ENCODE data around the gene NHS.

Gene NHS

DNA sequence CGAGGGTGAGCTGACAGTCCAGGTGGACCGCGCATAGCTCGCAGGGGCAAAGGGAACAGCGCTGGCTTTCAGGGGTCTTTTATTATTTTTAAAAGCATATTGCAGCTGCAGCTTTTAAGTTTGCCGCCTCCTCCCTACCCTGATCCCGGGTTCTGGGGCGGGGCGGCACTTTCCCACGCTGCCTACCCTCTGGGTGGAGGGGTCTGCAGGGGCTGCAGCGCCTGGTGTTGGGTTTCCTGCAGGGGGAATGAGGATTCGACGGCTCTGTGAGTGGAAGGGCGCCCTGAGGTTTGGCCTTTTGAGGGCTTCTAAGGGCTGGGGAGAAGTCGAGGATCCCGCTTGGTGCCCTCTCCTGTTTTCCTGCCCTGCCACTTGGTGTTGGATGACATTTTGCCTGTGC lies 281.6 kb downstream of the NHS start:
- DNase-seq (ENCODE audit: low read depth in 2 of 2, low spot score in 1 of 2), result no peak

DNA sequence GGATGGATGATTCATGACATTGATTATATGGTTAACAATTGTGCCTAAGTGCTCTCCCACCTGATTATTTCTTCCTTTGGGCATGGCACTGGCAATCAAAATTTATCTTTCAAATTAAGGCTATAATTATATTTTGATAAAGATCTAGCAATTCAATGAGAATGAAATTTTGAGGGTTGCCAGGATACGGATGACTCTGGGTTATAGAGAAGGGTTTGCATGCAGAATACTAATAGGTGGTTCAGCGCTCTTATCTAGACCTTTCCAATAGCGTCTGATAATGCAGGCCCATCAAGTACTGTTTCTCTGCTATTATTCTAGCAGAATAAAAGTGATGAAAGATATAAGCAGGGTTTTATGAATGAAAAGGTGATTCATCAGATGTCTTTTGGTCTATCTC lies 287.4 kb downstream of the NHS start:
- no peak for DNase-seq (ENCODE audit: low read depth in 2 of 2, low spot score in 1 of 2)

DNA sequence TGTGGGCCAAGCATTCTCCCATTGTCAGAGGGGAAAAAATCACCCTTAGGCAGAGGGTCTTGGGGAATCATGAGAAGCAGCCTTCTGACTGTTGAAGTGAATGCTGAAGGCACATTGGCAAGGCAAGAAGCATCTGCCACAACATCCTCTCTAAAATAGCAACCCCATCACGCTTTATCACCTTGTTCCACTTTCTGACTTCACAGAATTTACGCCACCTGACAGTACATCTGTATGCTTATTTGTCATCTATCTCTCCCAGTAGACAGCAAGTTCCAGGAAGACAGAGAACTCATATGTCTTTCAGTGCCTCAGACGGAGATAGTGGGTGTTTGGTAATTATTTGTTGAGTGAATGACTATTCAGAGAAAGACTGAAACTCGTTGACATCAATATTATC lies 293.9 kb downstream of the NHS start:
- no peak for DNase-seq (ENCODE audit: low read depth in 2 of 2, low spot score in 1 of 2)

DNA sequence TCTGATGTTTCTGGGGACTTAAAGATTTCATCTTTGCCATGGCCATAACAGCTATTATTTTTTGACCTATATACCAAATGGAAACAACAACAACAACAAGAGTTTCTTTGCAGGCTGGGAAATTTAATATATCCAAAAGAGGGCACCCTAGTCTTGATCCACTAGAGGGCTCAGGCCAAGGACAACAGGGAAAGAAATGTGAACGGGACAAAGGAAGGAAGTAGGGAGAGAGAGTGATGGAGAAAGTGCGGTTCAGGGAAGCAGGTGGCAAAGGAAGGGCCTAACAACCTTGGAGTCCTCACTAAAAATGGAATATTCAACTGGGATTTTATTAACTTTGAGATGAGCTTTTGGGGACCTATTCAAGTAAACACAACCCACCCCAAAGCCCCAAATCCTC lies 294.5 kb downstream of the NHS start:
- no peak for DNase-seq (ENCODE audit: low read depth in 2 of 2, low spot score in 1 of 2)

DNA sequence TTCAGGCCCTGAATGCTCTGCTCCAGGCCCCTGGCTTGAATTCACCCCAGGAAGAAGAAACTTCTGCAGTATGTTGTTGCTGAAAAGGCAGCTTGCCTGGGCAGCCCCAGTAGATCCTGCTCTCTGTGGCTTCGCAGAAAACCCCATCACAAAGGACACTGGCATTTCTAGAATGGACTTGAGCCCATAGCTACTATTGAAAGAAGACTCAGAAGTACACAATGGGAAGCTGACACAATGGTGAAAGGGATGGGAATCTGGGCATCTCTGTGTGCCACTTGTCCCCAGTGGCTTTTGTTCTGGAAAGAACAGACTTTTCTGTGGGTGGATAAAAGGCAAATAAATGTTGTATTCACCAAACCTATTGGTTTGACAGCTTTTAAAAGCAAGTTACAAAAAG lies 294.9 kb downstream of the NHS start:
- DNase-seq (ENCODE audit: low read depth in 2 of 2, low spot score in 1 of 2), result no peak

DNA sequence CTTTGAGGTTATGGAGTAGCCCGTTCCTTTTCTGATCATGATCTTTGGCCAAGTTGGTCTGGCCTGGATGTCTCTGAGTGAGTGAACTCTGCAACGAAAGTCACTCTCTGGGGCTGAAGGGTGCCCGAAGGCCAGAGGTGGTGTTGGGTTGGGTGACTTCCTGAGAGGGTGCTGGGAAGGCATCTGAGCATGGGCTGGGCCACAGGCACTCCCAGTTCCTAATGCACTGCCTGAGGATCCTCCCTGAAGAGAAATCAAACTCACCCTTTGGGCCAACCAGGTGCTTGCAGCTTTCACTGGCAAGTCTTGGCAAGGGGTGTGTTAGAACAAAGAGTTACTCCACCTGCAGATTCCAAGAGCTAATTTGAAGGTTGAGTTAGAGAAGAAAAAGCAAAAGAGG lies 295.9 kb downstream of the NHS start:
- no peak for DNase-seq (ENCODE audit: low read depth in 2 of 2, low spot score in 1 of 2)

DNA sequence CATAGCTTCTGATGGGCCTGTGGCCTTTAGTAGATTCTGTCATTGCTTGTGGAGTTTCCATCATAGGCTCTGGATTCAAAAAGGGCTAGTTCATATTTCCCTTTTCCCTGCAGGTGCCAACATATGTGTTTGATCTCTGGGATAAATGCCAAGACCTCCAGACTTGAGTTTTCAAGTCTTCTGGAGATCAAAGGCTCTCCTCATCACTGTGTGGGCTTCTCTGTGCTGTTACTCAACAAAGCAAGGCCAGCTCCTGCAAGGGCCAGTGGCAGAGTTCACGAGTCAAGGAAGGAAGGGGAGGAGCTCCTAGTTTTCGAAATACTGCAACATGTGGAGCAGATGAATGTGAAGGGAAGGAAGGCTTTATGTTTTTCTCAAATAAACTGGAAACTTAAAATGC lies 299.6 kb downstream of the NHS start:
- DNase-seq (ENCODE audit: low read depth in 2 of 2, low spot score in 1 of 2), result no peak

DNA sequence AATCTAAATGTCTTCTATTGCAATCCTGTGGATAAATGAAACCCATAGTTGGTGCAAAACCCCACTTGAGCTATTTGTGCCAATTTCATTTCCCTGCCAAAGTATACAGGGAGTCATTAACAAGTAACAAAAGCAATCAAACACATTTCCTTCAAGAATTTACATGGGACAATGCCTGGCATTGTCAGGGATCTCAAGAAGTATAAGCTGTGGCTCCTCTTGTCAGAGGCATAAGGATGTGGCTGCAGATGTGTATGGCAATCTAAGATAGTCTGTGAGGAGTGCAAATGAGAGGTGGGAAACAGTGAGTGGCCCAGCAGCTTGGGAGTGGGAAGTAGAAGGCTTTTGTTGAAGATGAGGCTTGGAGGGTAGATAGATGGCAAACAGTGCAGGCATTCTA lies 304.3 kb downstream of the NHS start:
- DNase-seq (ENCODE audit: low read depth in 2 of 2, low spot score in 1 of 2), result no peak

DNA sequence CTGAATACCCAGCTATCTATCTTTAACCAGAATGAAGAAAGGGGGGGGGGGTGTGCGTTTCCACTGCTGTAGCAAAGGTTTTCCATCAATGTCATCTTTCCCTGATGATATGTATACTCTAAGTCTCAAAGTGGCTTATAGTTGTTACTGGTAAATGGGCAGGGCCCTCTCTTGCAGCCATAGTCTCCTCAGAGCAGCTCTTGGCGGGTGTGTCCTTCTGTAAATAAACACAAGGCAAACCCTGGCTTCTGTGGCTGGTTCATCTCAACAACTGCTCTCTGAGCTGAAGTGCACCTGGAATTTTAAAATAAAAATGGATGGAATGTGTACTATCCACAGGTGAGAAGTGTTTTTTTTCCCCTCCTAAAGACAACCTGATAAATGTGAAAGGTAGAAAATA lies 304.8 kb downstream of the NHS start:
- DNase-seq (ENCODE audit: low read depth in 2 of 2, low spot score in 1 of 2), result no peak

DNA sequence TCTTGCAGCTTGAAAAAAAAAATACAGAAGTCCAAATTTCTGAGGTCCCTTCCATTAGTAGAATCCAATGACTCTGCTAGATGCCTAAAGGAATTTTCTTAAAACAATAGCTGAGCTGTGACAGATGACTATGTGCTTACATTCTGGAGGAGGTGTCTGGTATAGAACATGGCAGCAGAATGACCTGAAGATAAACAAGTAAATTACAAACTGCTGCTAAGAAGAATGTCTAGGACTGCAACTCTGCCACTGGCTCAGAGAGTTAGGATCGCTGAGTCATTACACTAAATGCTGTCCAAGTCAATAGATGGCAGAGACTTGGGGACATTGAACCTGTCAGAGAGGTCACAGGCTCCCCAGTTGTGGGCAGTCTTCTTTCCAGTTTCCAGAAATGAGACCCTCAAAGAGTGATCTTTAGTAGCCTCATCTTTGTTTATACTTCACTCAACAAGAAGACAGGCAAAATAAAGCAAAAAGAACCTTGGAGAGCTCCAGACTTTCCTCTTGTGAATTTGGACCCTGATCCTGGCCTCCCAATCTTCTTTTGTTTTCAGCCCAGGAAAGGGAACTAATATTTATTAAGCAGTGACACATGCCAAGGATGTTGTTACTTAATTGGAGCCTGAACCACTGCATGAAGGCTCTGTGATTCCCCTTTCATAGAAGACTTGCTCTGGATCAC lies 305.9 kb downstream of the NHS start:
- no peak for DNase-seq (ENCODE audit: low read depth in 2 of 2, low spot score in 1 of 2)

DNA sequence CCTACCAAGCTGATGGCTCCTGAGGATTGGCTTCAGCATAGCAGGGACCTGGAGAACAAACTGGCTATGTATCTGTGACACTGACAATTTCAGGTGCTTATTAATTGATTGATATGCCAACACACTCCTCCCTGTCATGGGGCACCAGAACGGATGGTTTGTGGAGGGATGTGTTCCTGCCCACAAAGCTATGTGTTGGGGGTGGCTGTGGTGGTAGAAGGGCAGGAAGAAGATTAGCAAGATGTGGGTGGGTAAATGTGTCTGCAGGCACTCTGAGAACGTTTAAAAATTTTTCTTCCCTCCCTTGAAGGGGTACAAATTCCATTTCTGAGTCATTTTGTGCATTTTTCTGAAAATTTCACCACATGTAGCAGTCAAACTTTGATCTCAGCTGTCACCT lies 307.3 kb downstream of the NHS start:
- DNase-seq (ENCODE audit: low read depth in 2 of 2, low spot score in 1 of 2), result no peak

DNA sequence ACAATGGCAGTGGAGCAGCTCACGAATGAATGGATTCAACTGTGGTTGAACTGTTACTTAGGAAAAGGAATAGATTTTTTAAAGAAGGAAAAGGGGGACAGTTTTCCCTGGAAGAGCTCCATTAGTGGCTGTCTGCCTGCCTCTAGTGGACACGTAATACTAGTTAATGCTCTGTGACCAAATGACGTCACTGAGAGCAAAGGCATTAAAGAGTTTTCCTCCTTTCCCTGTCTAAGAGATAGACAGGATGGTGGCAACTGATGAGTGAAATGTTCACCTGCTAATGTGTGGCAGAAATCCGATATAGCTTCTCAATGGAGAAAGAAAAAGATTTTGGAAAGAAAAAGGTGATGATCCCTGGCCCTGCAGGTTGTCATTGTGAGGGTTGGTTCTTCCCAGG lies 310.0 kb downstream of the NHS start:
- DNase-seq (ENCODE audit: low read depth in 2 of 2, low spot score in 1 of 2), result no peak

DNA sequence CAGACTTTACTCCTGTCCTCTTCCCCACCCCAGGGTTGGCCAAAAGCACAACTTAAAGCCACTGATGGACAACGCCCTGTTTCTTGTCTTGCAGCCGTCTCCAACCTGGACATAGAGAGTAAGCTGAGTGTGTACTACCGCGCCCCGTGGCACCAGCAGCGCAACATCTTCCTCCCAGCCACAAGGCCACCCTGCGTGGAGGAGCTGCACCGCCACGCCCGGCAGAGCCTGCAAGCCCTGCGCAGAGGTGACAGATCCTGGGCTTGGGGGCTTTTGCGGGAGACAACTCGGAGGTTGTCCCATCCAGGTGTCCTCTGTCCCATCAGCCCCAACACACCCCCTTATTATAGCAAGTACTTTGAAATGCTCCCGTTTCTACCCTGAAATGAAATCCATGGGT lies 312.6 kb downstream of the NHS start:
- no peak for DNase-seq (ENCODE audit: low read depth in 2 of 2, low spot score in 1 of 2)

DNA sequence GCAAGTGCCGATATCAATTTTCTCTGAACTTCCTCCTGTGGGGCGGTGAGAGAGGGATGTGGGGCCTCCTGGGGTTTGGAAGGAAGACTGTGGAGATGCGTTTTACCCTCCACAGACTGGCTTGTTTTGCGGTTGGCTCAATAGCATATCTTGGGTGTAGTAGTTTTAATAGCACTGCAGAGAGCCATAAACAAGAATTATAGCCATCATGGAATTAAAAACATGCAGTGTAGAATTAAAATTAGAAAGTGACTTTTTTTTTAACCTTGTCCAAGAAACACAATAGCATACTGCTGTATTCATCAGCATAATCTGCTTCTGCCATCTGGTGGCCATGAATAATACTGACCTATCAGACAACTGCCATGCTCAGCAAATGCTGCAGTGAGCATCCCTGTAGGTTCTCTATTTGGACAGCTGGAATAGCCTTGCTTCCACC lies 315.0 kb downstream of the NHS start:
- no peak for DNase-seq (ENCODE audit: low read depth in 2 of 2, low spot score in 1 of 2)

DNA sequence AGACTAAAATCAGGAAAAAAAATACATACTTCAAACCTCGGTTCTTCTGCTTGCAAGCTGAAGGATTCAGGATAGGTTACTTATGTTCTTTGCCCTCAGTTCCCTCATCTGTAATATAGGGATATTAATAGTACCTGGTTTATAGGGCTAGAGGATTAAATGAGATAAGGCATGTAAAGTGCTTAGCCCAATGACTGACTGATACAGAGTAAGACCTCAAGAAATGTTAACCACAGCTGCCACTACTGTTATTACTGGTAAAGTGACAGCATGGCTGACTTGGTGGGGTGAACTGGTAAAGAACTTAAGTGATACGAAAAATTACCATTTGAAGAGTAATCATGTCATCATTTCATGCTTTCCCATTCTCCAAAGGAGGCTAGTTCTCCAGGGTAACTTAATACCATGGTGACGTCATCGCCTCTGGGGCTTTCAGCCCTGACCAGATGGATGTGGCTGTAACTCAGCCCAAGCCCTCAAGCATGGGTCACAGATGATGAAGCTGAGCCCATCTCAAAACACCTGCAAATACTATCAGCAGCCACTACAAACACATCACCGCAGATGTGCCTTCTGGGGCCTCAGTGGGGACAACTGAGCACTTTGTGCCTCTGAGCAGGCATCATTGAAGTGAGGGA lies 317.8 kb downstream of the NHS start:
- DNase-seq (ENCODE audit: low read depth in 2 of 2, low spot score in 1 of 2), result no peak

DNA sequence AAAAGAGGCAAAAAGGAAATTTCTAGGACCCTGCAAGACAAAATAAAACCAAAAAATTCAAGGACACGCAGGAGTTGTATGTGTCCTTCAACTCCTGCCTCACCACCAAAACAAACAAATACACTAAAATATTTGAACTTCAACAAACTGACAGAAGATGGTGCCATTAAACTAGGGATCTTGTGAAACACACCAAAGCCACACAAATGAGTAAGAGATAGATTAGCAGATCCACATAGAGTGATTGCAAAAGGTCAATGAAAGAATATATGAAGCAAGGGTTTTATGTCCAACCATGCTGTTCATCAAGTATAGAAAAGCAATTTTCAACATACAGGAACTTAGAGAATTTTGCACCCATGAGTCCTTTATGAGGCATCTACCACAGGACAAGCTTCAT lies 322.2 kb downstream of the NHS start:
- no peak for DNase-seq (ENCODE audit: low read depth in 2 of 2, low spot score in 1 of 2)

DNA sequence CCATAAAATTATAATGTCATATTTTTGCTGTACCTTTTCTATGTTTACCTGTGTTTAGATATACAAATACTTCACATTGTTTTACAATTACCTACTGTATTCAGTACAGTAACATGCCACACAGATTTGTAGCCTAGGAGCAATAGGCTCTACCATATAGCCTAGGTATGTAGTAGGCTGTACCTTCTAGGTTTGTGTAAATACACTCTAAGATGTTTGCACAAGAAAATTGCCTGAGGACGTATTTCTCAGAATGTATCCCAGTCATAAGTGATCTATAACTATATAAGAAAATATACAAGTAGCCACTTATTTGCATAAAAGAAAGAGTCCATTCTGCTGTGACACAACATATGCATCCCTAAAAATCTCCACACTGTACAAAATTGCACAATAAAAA lies 326.0 kb downstream of the NHS start:
- DNase-seq (ENCODE audit: low read depth in 2 of 2, low spot score in 1 of 2), result no peak

DNA sequence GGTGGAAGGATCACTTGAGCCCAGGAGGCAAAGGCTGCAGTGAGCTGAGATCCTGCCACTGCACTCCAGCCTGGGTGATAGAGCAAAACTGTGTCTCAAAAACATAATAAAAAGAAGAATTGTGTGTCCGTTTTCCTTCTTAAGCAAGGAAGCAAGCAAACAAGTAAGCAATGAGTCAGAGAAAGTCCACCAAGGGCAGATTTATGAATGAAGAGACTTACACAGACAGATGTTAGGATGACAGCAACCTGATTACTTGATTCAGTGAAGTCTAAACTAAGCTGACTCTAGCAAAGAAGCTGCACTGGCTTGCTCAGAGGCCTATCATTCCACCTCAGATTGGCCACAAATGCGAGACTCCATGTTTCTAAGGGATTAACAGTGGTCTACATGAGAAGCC lies 328.2 kb downstream of the NHS start:
- no peak for DNase-seq (ENCODE audit: low read depth in 2 of 2, low spot score in 1 of 2)

DNA sequence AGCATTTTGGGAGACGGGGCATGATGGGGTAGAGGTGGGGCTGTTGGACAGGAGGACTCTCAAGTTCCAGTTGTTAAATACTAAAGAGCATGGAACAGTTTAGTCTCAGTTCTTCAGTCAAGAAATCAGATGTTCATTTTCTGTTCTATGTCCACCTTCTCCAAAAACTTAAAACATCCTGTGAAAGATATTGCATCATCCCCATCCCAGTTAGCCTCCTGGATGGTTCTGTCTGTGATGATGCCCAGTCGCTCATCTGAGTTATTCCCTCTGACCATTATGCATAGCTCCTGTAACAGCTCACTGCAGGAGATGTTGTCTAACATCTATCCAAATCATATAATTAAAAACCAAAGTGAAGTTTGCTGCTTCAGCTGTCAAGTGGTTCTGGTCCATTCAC lies 330.2 kb downstream of the NHS start:
- no peak for DNase-seq (ENCODE audit: low read depth in 2 of 2, low spot score in 1 of 2)

DNA sequence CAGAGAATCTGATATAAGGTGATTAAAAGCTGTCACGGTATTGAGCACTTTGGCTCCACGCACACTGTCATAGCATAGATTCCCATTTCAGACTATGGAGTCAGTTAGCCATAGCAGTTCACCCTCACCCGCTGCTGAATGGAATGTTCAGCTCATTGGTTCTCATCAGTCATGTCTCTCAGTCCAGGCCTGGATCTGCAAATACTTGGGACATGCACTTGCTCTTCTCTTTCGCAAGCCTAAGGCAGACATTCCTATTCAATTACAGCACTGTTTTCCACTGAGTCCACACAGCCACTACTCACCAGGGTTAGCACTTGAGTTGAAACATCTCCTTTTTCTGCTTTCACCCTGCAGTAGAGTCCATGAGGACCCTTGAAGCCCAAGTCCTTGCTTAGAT lies 331.7 kb downstream of the NHS start:
- DNase-seq (ENCODE audit: low read depth in 2 of 2, low spot score in 1 of 2), result no peak

DNA sequence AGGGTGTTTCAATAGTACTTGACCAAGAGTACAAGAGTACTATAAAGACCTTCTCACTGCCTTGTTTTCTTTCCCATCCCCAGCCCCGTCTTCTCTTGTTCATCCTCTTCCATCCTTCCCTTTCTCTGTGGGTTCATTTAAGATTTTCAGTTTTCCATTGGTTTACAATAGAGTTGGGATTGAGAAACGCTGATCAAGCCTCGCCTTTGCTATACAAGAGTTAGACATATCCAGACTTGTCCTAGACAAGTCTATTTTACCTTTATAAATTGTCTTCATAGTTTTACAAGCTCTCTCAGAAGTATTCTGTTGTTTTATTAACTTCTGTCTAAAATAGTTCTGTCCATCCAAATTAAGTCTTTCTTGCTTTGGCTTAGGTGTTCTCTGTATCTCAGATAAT lies 332.7 kb downstream of the NHS start:
- no peak for DNase-seq (ENCODE audit: low read depth in 2 of 2, low spot score in 1 of 2)

DNA sequence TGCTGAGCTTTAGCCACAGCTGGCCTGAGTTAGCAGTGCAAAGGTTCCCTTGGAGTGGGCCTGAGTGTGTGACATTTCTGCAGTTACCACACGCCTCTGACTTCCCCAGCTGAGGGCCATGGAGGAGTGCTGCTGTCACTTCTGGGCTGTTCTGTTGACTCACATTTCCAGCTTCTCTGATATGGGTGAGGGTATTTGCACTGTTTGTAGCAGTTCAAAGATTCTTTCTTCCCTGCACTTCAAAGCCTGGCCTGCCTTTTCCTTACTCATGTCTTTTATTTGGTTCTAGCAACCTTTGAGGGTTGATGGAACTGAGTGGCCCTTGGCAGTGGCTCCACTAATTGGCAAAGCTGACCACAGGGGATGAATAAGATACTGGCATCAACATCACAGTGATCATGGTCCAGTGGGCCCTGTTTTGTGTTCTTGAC lies 335.9 kb downstream of the NHS start:
- no peak for DNase-seq (ENCODE audit: low read depth in 2 of 2, low spot score in 1 of 2)

DNA sequence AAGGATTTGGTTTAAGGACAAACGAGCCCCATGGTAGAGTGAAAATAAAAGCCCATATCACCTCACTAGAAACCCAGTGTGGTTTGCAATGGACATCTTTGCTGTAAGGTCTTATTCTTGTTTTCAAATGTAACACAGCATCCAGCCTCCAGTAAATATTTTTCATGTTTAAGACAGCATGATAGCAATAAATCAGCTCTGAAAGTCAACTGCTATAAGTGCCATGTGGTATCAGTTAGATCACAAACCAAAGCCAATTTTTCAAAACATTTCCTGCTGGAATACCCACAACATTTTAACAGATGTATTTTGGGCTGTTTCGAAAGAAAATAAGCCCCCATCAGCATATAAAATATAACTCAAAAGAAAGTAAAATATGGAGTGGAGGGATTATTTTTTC lies 338.3 kb downstream of the NHS start:
- DNase-seq (ENCODE audit: low read depth in 2 of 2, low spot score in 1 of 2), result no peak
